ENCODE results near the gene NXF1.

GRCh38 chr11:62752994-62753735 lies 52.1 kb downstream of the NXF1 start:
- TF ChIP-seq EP300 (IDR thresholded peaks at IDR 0.05; ENCODE audit: borderline replicate concordance) (no peak), CEBPB (IDR thresholded peaks at IDR 0.05) (no peak), MAX (IDR thresholded peaks at IDR 0.05) (no peak)
